ENCODE measurements around the gene ZNF331. TPM values are rescaled to one million over a fixed set of nuclear protein-coding genes. Genes with fewer than 3 reads are reported as not detected.

The ZNF331 gene
- polyA plus RNA-seq, 1 donor = 24.9 TPM

DNA sequence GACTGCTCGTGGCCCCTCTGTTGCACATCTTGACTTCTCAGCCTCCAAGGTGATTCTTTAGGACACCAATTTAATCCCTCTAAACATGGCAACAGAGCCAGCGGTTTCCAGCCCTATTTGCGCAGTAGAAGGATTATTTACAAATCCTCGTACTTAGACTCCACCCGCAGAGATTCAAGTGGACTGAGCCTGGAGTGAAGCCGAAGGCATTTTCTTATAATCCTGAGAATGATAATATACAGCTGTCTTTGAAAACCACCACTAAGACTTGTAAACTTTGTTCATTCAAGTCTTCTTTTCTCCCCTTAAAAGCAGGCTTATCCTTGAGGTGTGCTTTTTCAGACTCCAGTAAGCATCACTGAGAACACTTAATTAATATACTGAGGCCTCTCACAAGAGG is 89.0 kb downstream of the ZNF331 start:
- no peak for DNase-seq

Other genes with a start within 250 kb of the ZNF331 start
- 11.6 TPM for gene ZNF845, start 204.4 kb upstream of the ZNF331 start, polyA plus RNA-seq (ENCODE audit: insufficient read length)
- gene ZNF525, start 172.4 kb upstream of the ZNF331 start, polyA plus RNA-seq (ENCODE audit: insufficient read length) = 19.1 TPM
- gene ZNF765, start 143.0 kb upstream of the ZNF331 start, polyA plus RNA-seq (ENCODE audit: insufficient read length) = 14.9 TPM
- gene ZNF761, start 106.2 kb upstream of the ZNF331 start, polyA plus RNA-seq (ENCODE audit: insufficient read length) = 21.9 TPM
- 9.4 TPM for gene ZNF813, start 70.4 kb upstream of the ZNF331 start, polyA plus RNA-seq (ENCODE audit: insufficient read length)
- gene DPRX, start 93.9 kb downstream of the ZNF331 start, polyA plus RNA-seq (ENCODE audit: insufficient read length) = not detected